HepG2 (cell line): ENCODE data around the gene TTC23. TPM values are rescaled to one million over a fixed set of nuclear protein-coding genes. Genes with fewer than 3 reads are reported as not detected.

Experiments used
- ATAC-seq: fragments of 200-7000 bp; cut with Tn5 transposase; 3 replicates; pipeline ENCODE4 v1.9.1; 2020; ENCODE audit warnings: mild to moderate bottlenecking, moderate library complexity
- BruUV-seq: library from RNA; stranded (reverse); fragments of 400-500 nt; replicated peaks from 2 replicates; lab custom pipeline; 2021; lab: Mats Ljungman, UMichigan
- CTCF ChIA-PET: fragments of 300-600 bp; formaldehyde crosslinking; extraction: SDS; loops from one replicate; lab custom pipeline; 2021; ENCODE audit warnings: low total read pairs, inconsistent platforms, low intra/inter-chr PET ratio; lab: Yijun Ruan, JAX
- POLR2A ChIA-PET: fragments of 350-600 bp; sonication (Branson Sonifier 250); formaldehyde crosslinking; loops from one replicate; lab custom pipeline; 2020; ENCODE audit warnings: antibody characterized with exemption, inconsistent platforms; lab: Yijun Ruan, JAX
- DNase-seq: peaks from one replicate; pipeline ENCODE4 v3.0.0-alpha.2; 2015; ENCODE audit warnings: low spot score
- FAIRE-seq: peaks from 3 replicates; lab custom pipeline; 2011; peaks lifted over from hg19 to GRCh38; lab: Jason Lieb, UNC
- H2AFZ ChIP-seq: one replicate; pipeline ENCODE4 v1.6.1; 2011; ENCODE audit warnings: low read length, inconsistent platforms
- H3K27ac ChIP-seq: fragments of 300-600 bp; 3 replicates; pipeline ENCODE4 v1.8.0; 2011; ENCODE audit warnings: mixed run types, mild to moderate bottlenecking, mixed read lengths, low read length, inconsistent platforms; ENCODE audit not compliant: insufficient read depth; ENCODE audit errors: extremely low read length
- H3K27me3 ChIP-seq, 2 experiments: fragments of 200-600 bp in 1 of 2; 2 replicates in 1 of 2; 3 replicates in 1 of 2; pipeline versions ENCODE4 v1.6.0 to v1.8.0; 2011; ENCODE audit warnings: low read length in 2 of 2, mild to moderate bottlenecking in 2 of 2, moderate library complexity in 2 of 2, inconsistent platforms in 1 of 2; ENCODE audit not compliant: insufficient read depth in 2 of 2, control insufficient read depth in 1 of 2
- H3K36me3 ChIP-seq, 2 experiments: fragments of 200-600 bp in 1 of 2; replicated peaks in 1 of 2; 2 replicates in 1 of 2; 3 replicates in 1 of 2; pipeline versions ENCODE4 v1.5.1 to v1.8.0; 2011; ENCODE audit warnings: low read length in 2 of 2, inconsistent platforms in 1 of 2; ENCODE audit not compliant: insufficient read depth in 2 of 2, control insufficient read depth in 1 of 2
- H3K4me1 ChIP-seq: 2 replicates; pipeline ENCODE4 v1.5.1; 2012; ENCODE audit warnings: low read length, inconsistent platforms; ENCODE audit not compliant: insufficient read depth
- H3K4me2 ChIP-seq: 2 replicates; pipeline ENCODE4 v1.6.0; 2011; ENCODE audit warnings: low read depth, low read length, inconsistent platforms
- H3K4me3 ChIP-seq, 3 experiments: fragments of 200-600 bp in 1 of 3; sonication (generic), shearing (Covaris generic) in 1 of 3; replicated peaks in 1 of 3; 2 replicates each; pipeline ENCODE4 v1.5.1; 2011 to 2016; ENCODE audit warnings: low read length in 3 of 3, inconsistent platforms in 2 of 3, low read depth in 2 of 3, mild to moderate bottlenecking in 2 of 3, control low read depth in 1 of 3, mixed read lengths in 1 of 3; ENCODE audit not compliant: insufficient read depth in 1 of 3
- H3K79me2 ChIP-seq: one replicate; pipeline ENCODE4 v1.6.1; 2011; ENCODE audit warnings: low read length, inconsistent platforms; ENCODE audit not compliant: insufficient read depth
- H3K9ac ChIP-seq: 2 replicates; pipeline ENCODE4 v1.6.0; 2011; ENCODE audit warnings: mild to moderate bottlenecking, low read depth, low read length, inconsistent platforms; ENCODE audit not compliant: insufficient read depth
- H3K9me3 ChIP-seq: 2 replicates; pipeline ENCODE4 v1.5.1; 2012; ENCODE audit warnings: mild to moderate bottlenecking, low read length
- H4K20me1 ChIP-seq: 2 replicates; pipeline ENCODE4 v1.6.0; 2011; ENCODE audit warnings: inconsistent platforms, mild to moderate bottlenecking, low read length, moderate library complexity; ENCODE audit not compliant: insufficient read depth
- ELK4 ChIP-seq: sonication (generic); formaldehyde crosslinking; IDR thresholded peaks from 2 replicates; pipeline ENCODE4 v1.9.0; 2021; ENCODE audit warnings: missing genetic modification reagents, borderline replicate concordance
- MYPOP ChIP-seq: sonication (generic); formaldehyde crosslinking; IDR thresholded peaks from 2 replicates; pipeline ENCODE4 v1.8.1; 2023; ENCODE audit warnings: mild to moderate bottlenecking, moderate library complexity, missing genetic modification reagents
- REXO4 ChIP-seq: sonication (generic); formaldehyde crosslinking; IDR thresholded peaks from 2 replicates; pipeline ENCODE4 v1.8.0; 2022; ENCODE audit warnings: missing genetic modification reagents, mild to moderate bottlenecking, borderline replicate concordance
- TAF1 ChIP-seq: sonication (generic); formaldehyde crosslinking; IDR thresholded peaks from 2 replicates; pipeline ENCODE4 v1.4.0; 2020; ENCODE audit warnings: missing genetic modification reagents
- ZNF614 ChIP-seq: IDR thresholded peaks from 2 replicates; pipeline ENCODE4 v1.6.1; 2018; ENCODE audit warnings: missing biosample characterization, missing genetic modification reagents, inconsistent platforms, borderline replicate concordance
- ZNF639 ChIP-seq: conservative IDR thresholded peaks from 2 replicates; pipeline ENCODE4 v1.6.1; 2018; ENCODE audit warnings: missing genetic modification reagents
- WGBS: methylation state at CpG from one replicate; pipeline ENCODE4 v1.1.6; 2017; ENCODE audit warnings: low lambda C conversion rate; 5-methylcytosine and 5-hydroxymethylcytosine counted together
- in situ Hi-C: cut with HindIII; loops from 2 replicates; pipeline ENCODE4 v1.10.0; 2017; ENCODE audit warnings: low pct_unique_long_range_greater_than_20kb; ENCODE audit not compliant: extremely low pct_ligation_motif_present
- intact Hi-C: fragments of 100-400 bp; cut with micrococcal nuclease; formaldehyde crosslinking; loops from one replicate; pipeline ENCODE4 v1.10.0; 2022; ENCODE audit not compliant: unreplicated experiment
- polyA plus RNA-seq, 8 experiments: library from polyadenylated mRNA; depleted of rRNA in 3 of 8; stranded (reverse) in 7 of 8; unstranded in 1 of 8; fragments of >200 nt; fragmentation: Illumina TruSeq in 4 of 8; extraction: Trizol in 4 of 8; gene quantifications; 2 replicates each; pipeline versions ENCODE4 v1.2.1 to v1.2.3, GENCODE V29; 2011 to 2016; ENCODE audit warnings: low read depth in 4 of 8, missing spikeins in 1 of 8, mixed read lengths in 1 of 8; ENCODE audit not compliant: insufficient read depth in 1 of 8
- total RNA-seq, 5 experiments: library from RNA; depleted of rRNA; stranded (reverse); fragments of >200 nt; fragmentation: Illumina TruSeq; extraction: Trizol; gene quantifications; 2 replicates each; pipeline ENCODE4 v1.2.3, GENCODE V29; 2016; ENCODE audit warnings: low read depth in 1 of 5
- TF ChIP-seq, protein P1 (sequence below): sonication (generic); formaldehyde crosslinking; IDR thresholded peaks from 2 replicates; pipeline ENCODE4 v1.4.0; 2020; ENCODE audit warnings: missing genetic modification reagents, borderline replicate concordance
- TF ChIP-seq, protein P2 (sequence below): IDR thresholded peaks from 2 replicates; pipeline ENCODE4 v1.6.1; 2016; ENCODE audit warnings: low read depth, missing genetic modification reagents, missing compliant biosample characterization

TTC23 gene
- total and polyA plus RNA-seq, 2 of the 13 experiments (the other 11 are each of a cell fraction or from before 2014, with no cell fraction given), result 1.6 to 11.7 TPM

DNA sequence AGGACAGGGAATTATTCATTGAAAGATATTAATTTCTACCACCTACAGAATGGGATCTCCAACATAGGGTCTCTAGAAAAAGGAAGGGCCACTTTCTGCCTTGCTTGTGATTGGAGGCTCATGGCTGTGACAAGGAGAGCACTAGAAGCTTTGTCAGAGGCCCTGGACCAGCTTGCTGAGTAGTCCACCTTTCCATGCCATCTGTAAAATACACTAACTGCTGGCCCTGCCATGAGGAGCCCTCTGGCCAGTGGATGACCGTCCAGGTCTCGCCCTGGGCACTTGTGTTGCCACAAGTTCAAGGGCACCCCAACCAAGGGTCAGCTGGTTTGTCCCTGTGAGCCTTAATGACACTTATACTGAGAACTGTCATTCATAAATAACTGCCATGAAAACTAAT, 146.1 kb downstream of the TTC23 start:
- Histone ChIP-seq H4K20me1 (no peaks in the 10 kb centered on the region), H2AFZ (no peak overlapping the region), H3K4me3 (no peak overlapping the region), H3K9ac (no peak overlapping the region), H3K9me3 (no peaks in the 10 kb centered on the region), H3K27me3 (peaks cover 13 to 34% of the 10 kb centered on the region in 2 experiments), H3K36me3 (no peaks in the 10 kb centered on the region), H3K4me2 (no peak overlapping the region), H3K27ac (no peak overlapping the region), H3K4me1 (peaks cover 28% of the 10 kb centered on the region), H3K79me2 (no peaks in the 10 kb centered on the region)
- FAIRE-seq, result no peak
- WGBS, result 31% methylated on average over 2 of the region's 2 CpGs
- POLR2A ChIA-PET, result no interaction called here
- intact Hi-C loops (no loop called here), in situ Hi-C loops (loop anchor here (5.0 kb wide), 1 partner anchor 109 kb away; no protein-coding TSS in a partner anchor)
- no peak for DNase-seq
- CTCF ChIA-PET, result interaction anchor here (2.3 kb wide), 1 partner anchor 110 kb away, joined by 24 read pairs; no protein-coding TSS in a partner anchor
- ATAC-seq, result no peak
- no TSS peak for BruUV-seq
- TF ChIP-seq REXO4 (no peak), TAF1 (no peak), ZNF639 (no peak), MYPOP (CRISPR knock-in tag) (no peak), ELK4 (CRISPR knock-in tag) (no peak), ZNF614 (CRISPR knock-in tag) (no peak)
- TF ChIP-seq, protein P1, sequence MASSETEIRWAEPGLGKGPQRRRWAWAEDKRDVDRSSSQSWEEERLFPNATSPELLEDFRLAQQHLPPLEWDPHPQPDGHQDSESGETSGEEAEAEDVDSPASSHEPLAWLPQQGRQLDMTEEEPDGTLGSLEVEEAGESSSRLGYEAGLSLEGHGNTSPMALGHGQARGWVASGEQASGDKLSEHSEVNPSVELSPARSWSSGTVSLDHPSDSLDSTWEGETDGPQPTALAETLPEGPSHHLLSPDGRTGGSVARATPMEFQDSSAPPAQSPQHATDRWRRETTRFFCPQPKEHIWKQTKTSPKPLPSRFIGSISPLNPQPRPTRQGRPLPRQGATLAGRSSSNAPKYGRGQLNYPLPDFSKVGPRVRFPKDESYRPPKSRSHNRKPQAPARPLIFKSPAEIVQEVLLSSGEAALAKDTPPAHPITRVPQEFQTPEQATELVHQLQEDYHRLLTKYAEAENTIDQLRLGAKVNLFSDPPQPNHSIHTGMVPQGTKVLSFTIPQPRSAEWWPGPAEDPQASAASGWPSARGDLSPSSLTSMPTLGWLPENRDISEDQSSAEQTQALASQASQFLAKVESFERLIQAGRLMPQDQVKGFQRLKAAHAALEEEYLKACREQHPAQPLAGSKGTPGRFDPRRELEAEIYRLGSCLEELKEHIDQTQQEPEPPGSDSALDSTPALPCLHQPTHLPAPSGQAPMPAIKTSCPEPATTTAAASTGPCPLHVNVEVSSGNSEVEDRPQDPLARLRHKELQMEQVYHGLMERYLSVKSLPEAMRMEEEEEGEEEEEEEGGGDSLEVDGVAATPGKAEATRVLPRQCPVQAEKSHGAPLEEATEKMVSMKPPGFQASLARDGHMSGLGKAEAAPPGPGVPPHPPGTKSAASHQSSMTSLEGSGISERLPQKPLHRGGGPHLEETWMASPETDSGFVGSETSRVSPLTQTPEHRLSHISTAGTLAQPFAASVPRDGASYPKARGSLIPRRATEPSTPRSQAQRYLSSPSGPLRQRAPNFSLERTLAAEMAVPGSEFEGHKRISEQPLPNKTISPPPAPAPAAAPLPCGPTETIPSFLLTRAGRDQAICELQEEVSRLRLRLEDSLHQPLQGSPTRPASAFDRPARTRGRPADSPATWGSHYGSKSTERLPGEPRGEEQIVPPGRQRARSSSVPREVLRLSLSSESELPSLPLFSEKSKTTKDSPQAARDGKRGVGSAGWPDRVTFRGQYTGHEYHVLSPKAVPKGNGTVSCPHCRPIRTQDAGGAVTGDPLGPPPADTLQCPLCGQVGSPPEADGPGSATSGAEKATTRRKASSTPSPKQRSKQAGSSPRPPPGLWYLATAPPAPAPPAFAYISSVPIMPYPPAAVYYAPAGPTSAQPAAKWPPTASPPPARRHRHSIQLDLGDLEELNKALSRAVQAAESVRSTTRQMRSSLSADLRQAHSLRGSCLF (CRISPR knock-in tag), result no peak
- TF ChIP-seq, protein P2, sequence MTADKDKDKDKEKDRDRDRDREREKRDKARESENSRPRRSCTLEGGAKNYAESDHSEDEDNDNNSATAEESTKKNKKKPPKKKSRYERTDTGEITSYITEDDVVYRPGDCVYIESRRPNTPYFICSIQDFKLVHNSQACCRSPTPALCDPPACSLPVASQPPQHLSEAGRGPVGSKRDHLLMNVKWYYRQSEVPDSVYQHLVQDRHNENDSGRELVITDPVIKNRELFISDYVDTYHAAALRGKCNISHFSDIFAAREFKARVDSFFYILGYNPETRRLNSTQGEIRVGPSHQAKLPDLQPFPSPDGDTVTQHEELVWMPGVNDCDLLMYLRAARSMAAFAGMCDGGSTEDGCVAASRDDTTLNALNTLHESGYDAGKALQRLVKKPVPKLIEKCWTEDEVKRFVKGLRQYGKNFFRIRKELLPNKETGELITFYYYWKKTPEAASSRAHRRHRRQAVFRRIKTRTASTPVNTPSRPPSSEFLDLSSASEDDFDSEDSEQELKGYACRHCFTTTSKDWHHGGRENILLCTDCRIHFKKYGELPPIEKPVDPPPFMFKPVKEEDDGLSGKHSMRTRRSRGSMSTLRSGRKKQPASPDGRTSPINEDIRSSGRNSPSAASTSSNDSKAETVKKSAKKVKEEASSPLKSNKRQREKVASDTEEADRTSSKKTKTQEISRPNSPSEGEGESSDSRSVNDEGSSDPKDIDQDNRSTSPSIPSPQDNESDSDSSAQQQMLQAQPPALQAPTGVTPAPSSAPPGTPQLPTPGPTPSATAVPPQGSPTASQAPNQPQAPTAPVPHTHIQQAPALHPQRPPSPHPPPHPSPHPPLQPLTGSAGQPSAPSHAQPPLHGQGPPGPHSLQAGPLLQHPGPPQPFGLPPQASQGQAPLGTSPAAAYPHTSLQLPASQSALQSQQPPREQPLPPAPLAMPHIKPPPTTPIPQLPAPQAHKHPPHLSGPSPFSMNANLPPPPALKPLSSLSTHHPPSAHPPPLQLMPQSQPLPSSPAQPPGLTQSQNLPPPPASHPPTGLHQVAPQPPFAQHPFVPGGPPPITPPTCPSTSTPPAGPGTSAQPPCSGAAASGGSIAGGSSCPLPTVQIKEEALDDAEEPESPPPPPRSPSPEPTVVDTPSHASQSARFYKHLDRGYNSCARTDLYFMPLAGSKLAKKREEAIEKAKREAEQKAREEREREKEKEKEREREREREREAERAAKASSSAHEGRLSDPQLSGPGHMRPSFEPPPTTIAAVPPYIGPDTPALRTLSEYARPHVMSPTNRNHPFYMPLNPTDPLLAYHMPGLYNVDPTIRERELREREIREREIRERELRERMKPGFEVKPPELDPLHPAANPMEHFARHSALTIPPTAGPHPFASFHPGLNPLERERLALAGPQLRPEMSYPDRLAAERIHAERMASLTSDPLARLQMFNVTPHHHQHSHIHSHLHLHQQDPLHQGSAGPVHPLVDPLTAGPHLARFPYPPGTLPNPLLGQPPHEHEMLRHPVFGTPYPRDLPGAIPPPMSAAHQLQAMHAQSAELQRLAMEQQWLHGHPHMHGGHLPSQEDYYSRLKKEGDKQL (CRISPR knock-in tag), result no peak
